ENCODE measurements around the gene RARS2. TPM values are rescaled to one million over a fixed set of nuclear protein-coding genes. Genes with fewer than 3 reads are reported as not detected.
"Not testable (repeated sequence)": the region's sequence is repeated elsewhere in the genome, so short reads cannot be mapped to it uniquely, and the experiment has no call there.

Gene RARS2
- total RNA-seq, 4 donors from 2014 or later, result 26.4 to 48.5 (median 44.8) TPM

DNA sequence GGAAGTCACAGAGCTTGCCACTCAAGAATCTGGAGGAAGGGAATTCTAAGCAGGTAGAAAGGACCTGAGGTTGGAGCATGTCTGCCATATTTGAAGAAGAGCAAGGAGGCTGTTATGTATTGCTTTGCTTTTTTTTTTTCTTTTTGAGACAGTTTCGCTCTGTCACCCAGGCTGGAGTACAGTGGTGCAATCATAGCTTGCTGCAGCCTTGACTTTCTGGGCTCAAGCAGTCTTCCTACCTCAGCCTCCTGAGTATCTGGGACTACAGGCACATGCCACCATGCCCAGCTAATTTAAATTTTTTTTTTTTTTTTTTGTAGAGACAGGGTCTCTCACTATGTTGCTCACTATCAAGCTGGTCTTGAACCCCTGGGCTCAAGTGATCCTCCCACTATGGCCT is 41.0 kb upstream of the RARS2 start:
- no peaks in the 10 kb centered on the region for H3K27me3 ChIP-seq
- no peak overlapping the region for H3K4me3 ChIP-seq
- no peaks in the 10 kb centered on the region for H3K9me3 ChIP-seq
- H3K36me3 ChIP-seq, result peaks cover 0 to 3% (median 0%) of the 10 kb centered on the region in 3 donors
- DNase-seq, result no peak
- TF ChIP-seq, protein P1, sequence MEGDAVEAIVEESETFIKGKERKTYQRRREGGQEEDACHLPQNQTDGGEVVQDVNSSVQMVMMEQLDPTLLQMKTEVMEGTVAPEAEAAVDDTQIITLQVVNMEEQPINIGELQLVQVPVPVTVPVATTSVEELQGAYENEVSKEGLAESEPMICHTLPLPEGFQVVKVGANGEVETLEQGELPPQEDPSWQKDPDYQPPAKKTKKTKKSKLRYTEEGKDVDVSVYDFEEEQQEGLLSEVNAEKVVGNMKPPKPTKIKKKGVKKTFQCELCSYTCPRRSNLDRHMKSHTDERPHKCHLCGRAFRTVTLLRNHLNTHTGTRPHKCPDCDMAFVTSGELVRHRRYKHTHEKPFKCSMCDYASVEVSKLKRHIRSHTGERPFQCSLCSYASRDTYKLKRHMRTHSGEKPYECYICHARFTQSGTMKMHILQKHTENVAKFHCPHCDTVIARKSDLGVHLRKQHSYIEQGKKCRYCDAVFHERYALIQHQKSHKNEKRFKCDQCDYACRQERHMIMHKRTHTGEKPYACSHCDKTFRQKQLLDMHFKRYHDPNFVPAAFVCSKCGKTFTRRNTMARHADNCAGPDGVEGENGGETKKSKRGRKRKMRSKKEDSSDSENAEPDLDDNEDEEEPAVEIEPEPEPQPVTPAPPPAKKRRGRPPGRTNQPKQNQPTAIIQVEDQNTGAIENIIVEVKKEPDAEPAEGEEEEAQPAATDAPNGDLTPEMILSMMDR (IDR thresholded peaks at IDR 0.05), result no peak
- no peak for TF ChIP-seq POLR2A (IDR thresholded peaks at IDR 0.05)
- H3K4me1 ChIP-seq, result no peaks in the 10 kb centered on the region
- no peak overlapping the region for H3K27ac ChIP-seq

DNA sequence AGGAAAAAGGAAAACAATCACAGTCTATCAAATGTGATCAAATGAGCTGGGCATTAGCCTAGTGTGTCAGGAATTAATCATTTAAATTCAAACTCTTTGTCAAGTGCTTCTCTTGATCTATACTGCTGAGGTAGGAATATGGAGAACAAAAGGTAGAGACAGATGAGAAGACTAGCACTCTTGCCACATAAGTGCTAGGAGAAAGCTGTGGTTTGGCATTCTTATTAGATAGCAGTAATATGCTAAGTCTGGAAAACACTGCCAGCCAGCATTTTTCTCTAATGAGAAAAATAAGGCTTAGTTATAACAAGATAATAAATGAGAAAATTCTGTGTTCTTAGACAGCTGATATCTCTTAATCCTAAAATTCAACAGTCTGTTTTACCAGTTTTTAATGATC is 39.1 kb upstream of the RARS2 start:
- no peaks in the 10 kb centered on the region for H3K9me3 ChIP-seq
- no peak for DNase-seq
- no peaks in the 10 kb centered on the region for H3K27me3 ChIP-seq
- no peaks in the 10 kb centered on the region for H3K4me1 ChIP-seq
- H3K36me3 ChIP-seq, result no peaks in the 10 kb centered on the region
- no peak for TF ChIP-seq POLR2A (IDR thresholded peaks at IDR 0.05)
- TF ChIP-seq, protein P1 (IDR thresholded peaks at IDR 0.05), result no peak
- no peak overlapping the region for H3K4me3 ChIP-seq
- no peak overlapping the region for H3K27ac ChIP-seq

DNA sequence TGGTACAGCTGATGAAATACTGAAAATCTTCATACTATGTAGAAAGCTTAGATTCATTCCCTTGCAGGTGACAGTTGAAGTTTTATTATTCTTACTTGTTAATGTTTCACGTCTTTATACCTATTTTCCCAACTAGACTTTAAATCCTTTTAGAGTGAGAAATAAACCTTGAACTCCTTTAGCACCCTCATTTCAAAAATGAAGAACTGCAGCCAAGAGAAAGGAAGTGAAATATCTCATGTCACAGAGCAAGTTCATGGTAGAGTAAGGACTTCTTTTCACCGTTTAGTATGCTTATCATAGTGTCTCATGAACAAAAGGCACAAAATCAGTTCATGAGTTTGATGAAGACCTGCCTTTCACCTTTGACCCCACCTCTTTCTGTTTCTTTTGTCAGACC is 38.6 kb upstream of the RARS2 start:
- DNase-seq, result no peak
- no peak overlapping the region for H3K4me3 ChIP-seq
- no peaks in the 10 kb centered on the region for H3K4me1 ChIP-seq
- H3K27me3 ChIP-seq, result no peaks in the 10 kb centered on the region
- no peaks in the 10 kb centered on the region for H3K36me3 ChIP-seq
- no peaks in the 10 kb centered on the region for H3K9me3 ChIP-seq
- H3K27ac ChIP-seq, result peak overlapping the region in 1 of 4 donors; percentile 2
- no peak for TF ChIP-seq POLR2A (IDR thresholded peaks at IDR 0.05)
- TF ChIP-seq, protein P1 (IDR thresholded peaks at IDR 0.05), result no peak

DNA sequence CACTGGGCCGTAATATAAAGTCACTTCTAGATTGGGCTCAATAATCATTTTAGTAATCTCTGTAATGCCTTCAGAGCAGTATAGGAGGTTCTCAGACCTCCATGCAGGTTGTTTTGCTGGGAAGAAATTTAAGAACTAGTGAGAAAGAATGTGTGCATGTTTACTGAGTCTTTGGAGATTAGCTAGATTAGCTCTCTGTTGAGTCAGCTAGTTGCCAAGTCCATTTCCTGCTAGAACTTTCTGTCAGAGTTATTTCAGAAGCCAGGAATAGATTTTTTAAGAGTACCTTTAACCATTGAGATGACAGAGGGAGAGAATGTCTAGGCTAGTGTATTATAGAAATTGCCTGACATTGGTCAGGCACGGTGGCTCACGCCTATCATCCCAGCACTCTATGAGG is 33.5 kb upstream of the RARS2 start:
- no peak for DNase-seq
- TF ChIP-seq, protein P1 (IDR thresholded peaks at IDR 0.05), result no peak
- no peak for TF ChIP-seq POLR2A (IDR thresholded peaks at IDR 0.05)
- peaks cover 0 to 12% (median 0%) of the 10 kb centered on the region in 3 donors for H3K36me3 ChIP-seq
- no peaks in the 10 kb centered on the region for H3K9me3 ChIP-seq
- no peaks in the 10 kb centered on the region for H3K27me3 ChIP-seq
- H3K4me1 ChIP-seq, result no peaks in the 10 kb centered on the region
- no peak overlapping the region for H3K27ac ChIP-seq
- H3K4me3 ChIP-seq, result no peak overlapping the region

DNA sequence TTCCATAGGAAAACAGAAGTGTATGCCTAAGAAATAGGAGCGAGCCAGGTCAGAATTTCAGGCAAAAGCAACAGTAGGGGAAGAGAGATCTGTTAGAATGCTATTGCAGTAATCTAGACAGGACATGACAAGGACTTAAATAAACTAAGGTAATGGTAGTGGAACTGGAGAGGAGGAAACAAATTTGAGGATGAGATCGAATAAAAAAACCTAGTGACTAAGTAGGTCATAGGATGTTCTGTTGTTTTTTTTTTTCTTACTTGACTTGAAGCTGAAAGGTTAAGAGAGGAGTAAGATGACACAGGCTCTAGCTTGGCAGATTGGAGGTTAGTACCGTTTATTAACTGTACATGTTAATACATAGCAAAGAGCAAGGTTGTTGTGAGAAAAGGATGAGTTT is 28.7 kb upstream of the RARS2 start:
- peaks cover 0 to 18% (median 0%) of the 10 kb centered on the region in 3 donors for H3K36me3 ChIP-seq
- no peaks in the 10 kb centered on the region for H3K9me3 ChIP-seq
- DNase-seq, result no peak
- H3K4me1 ChIP-seq, result no peaks in the 10 kb centered on the region
- H3K27ac ChIP-seq, result no peak overlapping the region
- no peak for TF ChIP-seq POLR2A (IDR thresholded peaks at IDR 0.05)
- TF ChIP-seq, protein P1 (IDR thresholded peaks at IDR 0.05), result no peak
- H3K27me3 ChIP-seq, result no peaks in the 10 kb centered on the region
- no peak overlapping the region for H3K4me3 ChIP-seq

DNA sequence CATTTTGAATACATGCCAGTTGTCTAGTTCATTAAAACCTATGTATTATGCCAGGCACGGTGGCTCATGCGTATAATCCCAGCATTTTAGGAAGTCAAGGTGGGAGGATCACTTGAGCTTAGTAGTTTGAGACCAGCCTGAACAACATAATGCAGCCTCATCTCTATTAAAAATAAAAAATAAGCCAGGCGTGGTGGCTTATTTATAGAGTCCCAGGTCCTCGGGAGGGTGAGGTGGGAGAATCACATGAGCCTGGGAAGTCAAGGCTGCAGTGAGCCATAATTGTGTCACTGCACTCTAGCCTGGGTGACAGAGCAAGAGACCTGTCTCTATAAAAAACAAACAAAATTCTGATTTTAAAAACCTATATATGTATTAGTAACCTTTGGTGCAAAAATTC is 27.6 kb upstream of the RARS2 start:
- no peaks in the 10 kb centered on the region for H3K4me1 ChIP-seq
- no peak for TF ChIP-seq POLR2A (IDR thresholded peaks at IDR 0.05)
- TF ChIP-seq, protein P1 (IDR thresholded peaks at IDR 0.05), result no peak
- H3K4me3 ChIP-seq, result no peak overlapping the region

DNA sequence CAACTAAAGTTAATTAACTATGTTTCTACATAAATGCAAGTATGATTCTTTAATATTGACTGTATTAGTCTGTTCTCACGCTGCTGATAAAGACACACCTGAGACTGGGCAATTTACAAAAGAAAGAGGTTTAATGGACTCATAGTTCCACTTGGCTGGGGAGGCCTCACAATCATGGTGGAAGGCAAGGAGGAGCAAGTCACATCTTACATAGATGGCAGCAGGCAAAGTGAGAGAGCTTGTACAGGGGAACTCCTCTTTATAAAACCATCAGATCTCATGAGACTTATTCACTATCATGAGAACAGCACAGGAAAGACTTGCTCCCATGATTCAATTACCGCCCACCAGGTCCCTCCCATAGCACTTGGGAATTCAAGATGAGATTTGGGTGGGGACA is 23.2 kb upstream of the RARS2 start:
- peaks cover 0 to 39% (median 0%) of the 10 kb centered on the region in 3 donors for H3K36me3 ChIP-seq

More for the DNA sequence above, 27.6 kb upstream of the RARS2 start:
- DNase-seq, result no peak
- H3K27me3 ChIP-seq, result no peaks in the 10 kb centered on the region
- H3K9me3 ChIP-seq, result no peaks in the 10 kb centered on the region
- H3K27ac ChIP-seq, result no peak overlapping the region
- peaks cover 0 to 30% (median 0%) of the 10 kb centered on the region in 3 donors for H3K36me3 ChIP-seq

More for the DNA sequence above, 23.2 kb upstream of the RARS2 start:
- not testable (repeated sequence) for H3K27me3 ChIP-seq, H3K9me3 ChIP-seq, H3K4me1 ChIP-seq, DNase-seq, H3K4me3 ChIP-seq, H3K27ac ChIP-seq
